SK-N-SH treated with all-trans-retinoic acid at 6 μM for 48 hours (cell line): ENCODE data around the gene CCP110.

Experiments
- ATAC-seq: fragments of 200-7000 bp; cut with Tn5 transposase; 3 replicates; pipeline ENCODE4 v1.9.1; 2020; ENCODE audit warnings: mild to moderate bottlenecking, moderate library complexity
- ARNTL ChIP-seq: fragments of 450-650 bp; formaldehyde crosslinking; IDR thresholded peaks from 2 replicates; pipeline ENCODE4 v1.5.0; 2020; ENCODE audit warnings: low read depth, mild to moderate bottlenecking, moderate library complexity, borderline replicate concordance
- CSDC2 ChIP-seq: fragments of 250-450 bp; sonication (Bioruptor Pico); IDR thresholded peaks from 2 replicates; pipeline ENCODE4 v1.5.0; 2020; ENCODE audit warnings: mild to moderate bottlenecking, moderate library complexity
- ESRRG ChIP-seq: fragments of 250-450 bp; sonication (Bioruptor Pico); IDR thresholded peaks from 2 replicates; pipeline ENCODE4 v1.6.1; 2021; ENCODE audit warnings: mild to moderate bottlenecking
- GLIS3 ChIP-seq: fragments of 250-450 bp; sonication (Bioruptor Pico); IDR thresholded peaks from 2 replicates; pipeline ENCODE4 v1.5.0; 2020; ENCODE audit warnings: mild to moderate bottlenecking, moderate library complexity
- ISL1 ChIP-seq: fragments of 250-450 bp; sonication (Bioruptor Pico); IDR thresholded peaks from 2 replicates; pipeline ENCODE4 v2.1.2; 2022; ENCODE audit warnings: mild to moderate bottlenecking, moderate library complexity
- OSR1 ChIP-seq: fragments of 250-450 bp; sonication (Bioruptor Pico); IDR thresholded peaks from 2 replicates; pipeline ENCODE4 v1.8.0; 2022; ENCODE audit warnings: moderate library complexity, mild to moderate bottlenecking, inconsistent platforms
- PPARA ChIP-seq: fragments of 250-450 bp; sonication (Bioruptor Pico); IDR thresholded peaks from 2 replicates; pipeline ENCODE4 v1.5.0; 2020; ENCODE audit warnings: mild to moderate bottlenecking, borderline replicate concordance
- RARB ChIP-seq: fragments of 250-450 bp; sonication (Bioruptor Pico); IDR thresholded peaks from 2 replicates; pipeline ENCODE4 v1.8.0; 2021; ENCODE audit warnings: mild to moderate bottlenecking, moderate library complexity
- SNAI2 ChIP-seq: fragments of 250-450 bp; sonication (Bioruptor Pico); IDR thresholded peaks from 2 replicates; pipeline ENCODE4 v1.5.0; 2020; ENCODE audit warnings: mild to moderate bottlenecking, moderate library complexity
- TCF4 ChIP-seq: fragments of 250-450 bp; sonication (Bioruptor Pico); IDR thresholded peaks from 2 replicates; pipeline ENCODE4 v1.8.0; 2021; ENCODE audit warnings: mild to moderate bottlenecking, moderate library complexity, borderline replicate concordance
- TOX ChIP-seq: fragments of 250-450 bp; sonication (Bioruptor Pico); IDR thresholded peaks from 2 replicates; pipeline ENCODE4 v1.8.0; 2021; ENCODE audit warnings: mild to moderate bottlenecking, moderate library complexity, borderline replicate concordance
- ZC3H10 ChIP-seq: fragments of 250-450 bp; sonication (Bioruptor Pico); IDR thresholded peaks from 2 replicates; pipeline ENCODE4 v1.5.1; 2021; ENCODE audit warnings: mild to moderate bottlenecking, moderate library complexity
- ZFP3 ChIP-seq: fragments of 250-450 bp; sonication (Bioruptor Pico); IDR thresholded peaks from 2 replicates; pipeline ENCODE4 v1.5.0; 2020; ENCODE audit warnings: mild to moderate bottlenecking, moderate library complexity
- ZFP30 ChIP-seq: fragments of 450-650 bp; formaldehyde crosslinking; IDR thresholded peaks from 2 replicates; pipeline ENCODE4 v1.5.0; 2022; ENCODE audit warnings: mild to moderate bottlenecking, moderate library complexity
- ZNF565 ChIP-seq: fragments of 450-650 bp; formaldehyde crosslinking; conservative IDR thresholded peaks from 2 replicates; pipeline ENCODE4 v1.5.0; 2020; ENCODE audit warnings: low read depth, mild to moderate bottlenecking, moderate library complexity
- ZNF70 ChIP-seq: fragments of 450-650 bp; formaldehyde crosslinking; IDR thresholded peaks from 2 replicates; pipeline ENCODE4 v1.5.0; 2020; ENCODE audit warnings: mild to moderate bottlenecking, moderate library complexity
- ZNF8 ChIP-seq: fragments of 450-650 bp; formaldehyde crosslinking; IDR thresholded peaks from 2 replicates; pipeline ENCODE4 v1.5.0; 2020; ENCODE audit warnings: mild to moderate bottlenecking, moderate library complexity
- TF ChIP-seq, protein P1 (sequence below): fragments of 250-450 bp; sonication (Bioruptor Pico); IDR thresholded peaks from 2 replicates; pipeline ENCODE4 v1.8.0; 2021; ENCODE audit warnings: low read depth, mild to moderate bottlenecking, moderate library complexity, borderline replicate concordance
- TF ChIP-seq, protein P2 (sequence below): fragments of 250-450 bp; sonication (Bioruptor Pico); IDR thresholded peaks from 2 replicates; pipeline ENCODE4 v1.5.0; 2020; ENCODE audit warnings: mild to moderate bottlenecking, moderate library complexity
- TF ChIP-seq, protein P3 (sequence below): fragments of 250-450 bp; sonication (Bioruptor Pico); IDR thresholded peaks from 2 replicates; pipeline ENCODE4 v1.5.1; 2021; ENCODE audit warnings: mild to moderate bottlenecking, moderate library complexity

The CCP110 gene

DNA sequence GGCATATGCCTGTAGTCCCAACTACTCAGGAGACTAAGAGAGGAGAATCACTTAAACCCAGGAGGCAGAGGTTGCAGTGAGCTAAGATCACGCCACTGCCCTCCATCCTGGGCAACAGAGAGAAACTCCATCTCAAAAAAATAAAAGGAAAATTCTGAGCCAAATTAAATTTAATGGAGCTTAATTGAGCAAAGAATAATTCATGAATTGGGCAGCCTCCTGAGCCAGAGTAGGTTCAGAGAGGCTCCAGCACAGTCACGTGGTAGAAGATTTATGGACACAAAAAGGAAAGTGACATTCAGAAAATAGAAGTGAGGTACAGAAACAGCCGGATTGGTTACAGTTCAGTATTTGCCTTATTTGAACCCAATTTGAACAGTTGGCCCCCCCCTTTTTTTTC lies 42.6 kb downstream of the CCP110 start (continued):
- TF ChIP-seq CSDC2 (CRISPR knock-in tag), result no peak
- TF ChIP-seq ZFP30 (CRISPR knock-in tag), result no peak
- no peak for TF ChIP-seq TCF4 (CRISPR knock-in tag)

DNA sequence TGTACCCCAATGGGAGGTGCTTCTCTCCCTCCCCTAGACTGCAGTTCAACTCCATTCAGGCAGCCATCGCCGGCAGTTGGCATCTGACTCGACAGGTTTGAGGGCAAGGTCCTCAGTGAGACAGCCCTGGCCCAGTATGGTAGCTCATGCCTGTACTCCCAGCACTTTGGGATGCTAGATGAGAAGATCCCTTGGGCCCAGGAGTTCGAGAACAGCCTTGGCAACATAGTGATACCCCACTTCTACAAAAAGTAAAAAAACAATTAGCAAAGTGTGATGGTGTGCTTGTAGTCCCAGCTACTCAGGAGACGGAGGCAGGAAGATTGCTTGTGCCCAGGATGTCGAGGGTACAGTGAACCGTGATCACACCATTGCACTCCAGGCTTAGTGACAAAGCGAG lies 43.8 kb downstream of the CCP110 start:
- ATAC-seq, result no peak
- TF ChIP-seq ZNF70 (CRISPR knock-in tag) (no peak), OSR1 (no peak), ZNF565 (CRISPR knock-in tag) (no peak), ARNTL (CRISPR knock-in tag) (no peak)

DNA sequence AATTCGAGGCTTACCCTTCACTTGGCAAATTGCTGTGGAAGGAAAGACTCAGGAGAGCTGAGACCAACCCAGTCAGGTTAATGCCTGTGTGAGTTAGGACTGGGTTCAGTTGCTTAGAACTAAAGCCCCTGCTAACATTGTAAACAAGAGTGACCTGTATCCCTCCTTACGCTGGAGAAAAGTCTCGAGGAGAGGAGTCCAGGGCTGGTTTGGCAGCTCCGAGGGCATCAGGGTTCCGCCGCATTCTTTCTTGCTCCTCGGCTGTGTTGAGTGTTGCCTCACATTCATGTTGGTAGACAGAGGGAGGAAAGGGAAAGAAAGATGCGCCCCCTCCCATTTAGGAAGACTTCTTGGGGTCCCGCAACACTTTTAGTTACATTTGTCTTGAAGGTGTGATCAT lies 50.3 kb downstream of the CCP110 start:
- TF ChIP-seq OSR1, result no peak

DNA sequence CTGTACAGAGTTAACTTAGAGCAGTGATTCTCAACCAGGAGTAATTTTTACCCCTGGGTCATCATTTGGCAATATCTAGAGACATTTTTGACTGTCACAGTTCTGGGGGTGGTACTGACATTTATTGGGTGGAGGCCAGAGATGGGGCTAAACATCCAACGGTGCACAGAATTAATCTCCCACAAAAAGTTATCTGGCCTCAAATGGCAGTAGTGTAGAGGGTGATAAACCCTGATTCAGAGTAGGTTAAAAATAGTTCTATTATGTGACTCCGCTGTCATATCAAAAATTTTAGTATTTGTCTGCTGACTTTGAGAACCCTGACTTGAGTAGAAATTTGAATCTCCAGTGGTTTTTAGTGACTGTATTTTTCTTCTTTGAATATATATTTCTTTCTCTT lies 50.9 kb downstream of the CCP110 start:
- no peak for TF ChIP-seq SNAI2 (CRISPR knock-in tag)
- no peak for TF ChIP-seq RARB (CRISPR knock-in tag)
- TF ChIP-seq ARNTL (CRISPR knock-in tag), result no peak
- TF ChIP-seq, protein P1, sequence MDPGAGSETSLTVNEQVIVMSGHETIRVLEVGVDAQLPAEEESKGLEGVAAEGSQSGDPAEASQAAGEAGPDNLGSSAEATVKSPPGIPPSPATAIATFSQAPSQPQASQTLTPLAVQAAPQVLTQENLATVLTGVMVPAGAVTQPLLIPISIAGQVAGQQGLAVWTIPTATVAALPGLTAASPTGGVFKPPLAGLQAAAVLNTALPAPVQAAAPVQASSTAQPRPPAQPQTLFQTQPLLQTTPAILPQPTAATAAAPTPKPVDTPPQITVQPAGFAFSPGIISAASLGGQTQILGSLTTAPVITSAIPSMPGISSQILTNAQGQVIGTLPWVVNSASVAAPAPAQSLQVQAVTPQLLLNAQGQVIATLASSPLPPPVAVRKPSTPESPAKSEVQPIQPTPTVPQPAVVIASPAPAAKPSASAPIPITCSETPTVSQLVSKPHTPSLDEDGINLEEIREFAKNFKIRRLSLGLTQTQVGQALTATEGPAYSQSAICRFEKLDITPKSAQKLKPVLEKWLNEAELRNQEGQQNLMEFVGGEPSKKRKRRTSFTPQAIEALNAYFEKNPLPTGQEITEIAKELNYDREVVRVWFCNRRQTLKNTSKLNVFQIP (CRISPR knock-in tag), result no peak
- TF ChIP-seq ZNF70 (CRISPR knock-in tag), result no peak
- no peak for TF ChIP-seq ISL1 (CRISPR knock-in tag)
- TF ChIP-seq TOX (CRISPR knock-in tag), result no peak
- ATAC-seq, result no peak

More for the DNA sequence above, 50.3 kb downstream of the CCP110 start:
- no peak for ATAC-seq

DNA sequence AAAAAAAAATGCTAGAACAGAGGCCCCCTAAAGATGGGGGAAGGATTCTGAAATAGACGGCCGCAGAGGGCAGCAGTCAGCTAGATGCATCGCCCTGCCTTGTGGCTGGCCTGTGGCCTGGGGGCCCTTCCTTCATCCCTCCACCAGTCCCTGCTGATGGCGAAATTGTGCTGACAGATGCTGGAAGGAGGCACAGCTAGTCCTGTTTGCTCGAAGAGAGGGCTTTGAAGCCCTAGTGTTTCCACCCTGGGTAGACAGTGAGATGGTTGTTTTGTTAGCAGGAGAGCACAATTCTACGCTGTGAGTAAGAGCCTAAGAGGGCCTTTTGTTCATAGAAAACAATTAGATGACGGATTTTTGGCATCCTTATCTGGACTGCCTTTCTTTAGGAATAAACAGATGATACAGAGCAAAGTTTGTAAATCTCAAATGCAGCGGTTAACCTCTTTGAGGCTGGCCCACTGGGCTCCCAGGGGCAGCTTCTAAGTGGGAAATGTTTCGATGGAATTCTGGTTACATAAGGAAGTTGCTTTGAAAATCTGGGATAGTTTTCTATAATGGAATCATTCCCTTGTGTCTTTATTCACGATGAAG lies 54.7 kb downstream of the CCP110 start:
- TF ChIP-seq CSDC2 (CRISPR knock-in tag), result no peak
- TF ChIP-seq ISL1 (CRISPR knock-in tag), result no peak
- TF ChIP-seq, protein P1 (CRISPR knock-in tag), result no peak
- TF ChIP-seq ZC3H10 (CRISPR knock-in tag), result no peak
- no peak for TF ChIP-seq ZFP3 (CRISPR knock-in tag)
- TF ChIP-seq, protein P2, sequence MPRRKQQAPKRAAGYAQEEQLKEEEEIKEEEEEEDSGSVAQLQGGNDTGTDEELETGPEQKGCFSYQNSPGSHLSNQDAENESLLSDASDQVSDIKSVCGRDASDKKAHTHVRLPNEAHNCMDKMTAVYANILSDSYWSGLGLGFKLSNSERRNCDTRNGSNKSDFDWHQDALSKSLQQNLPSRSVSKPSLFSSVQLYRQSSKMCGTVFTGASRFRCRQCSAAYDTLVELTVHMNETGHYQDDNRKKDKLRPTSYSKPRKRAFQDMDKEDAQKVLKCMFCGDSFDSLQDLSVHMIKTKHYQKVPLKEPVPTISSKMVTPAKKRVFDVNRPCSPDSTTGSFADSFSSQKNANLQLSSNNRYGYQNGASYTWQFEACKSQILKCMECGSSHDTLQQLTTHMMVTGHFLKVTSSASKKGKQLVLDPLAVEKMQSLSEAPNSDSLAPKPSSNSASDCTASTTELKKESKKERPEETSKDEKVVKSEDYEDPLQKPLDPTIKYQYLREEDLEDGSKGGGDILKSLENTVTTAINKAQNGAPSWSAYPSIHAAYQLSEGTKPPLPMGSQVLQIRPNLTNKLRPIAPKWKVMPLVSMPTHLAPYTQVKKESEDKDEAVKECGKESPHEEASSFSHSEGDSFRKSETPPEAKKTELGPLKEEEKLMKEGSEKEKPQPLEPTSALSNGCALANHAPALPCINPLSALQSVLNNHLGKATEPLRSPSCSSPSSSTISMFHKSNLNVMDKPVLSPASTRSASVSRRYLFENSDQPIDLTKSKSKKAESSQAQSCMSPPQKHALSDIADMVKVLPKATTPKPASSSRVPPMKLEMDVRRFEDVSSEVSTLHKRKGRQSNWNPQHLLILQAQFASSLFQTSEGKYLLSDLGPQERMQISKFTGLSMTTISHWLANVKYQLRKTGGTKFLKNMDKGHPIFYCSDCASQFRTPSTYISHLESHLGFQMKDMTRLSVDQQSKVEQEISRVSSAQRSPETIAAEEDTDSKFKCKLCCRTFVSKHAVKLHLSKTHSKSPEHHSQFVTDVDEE, result no peak
- TF ChIP-seq SNAI2 (CRISPR knock-in tag), result no peak
- TF ChIP-seq, protein P3, sequence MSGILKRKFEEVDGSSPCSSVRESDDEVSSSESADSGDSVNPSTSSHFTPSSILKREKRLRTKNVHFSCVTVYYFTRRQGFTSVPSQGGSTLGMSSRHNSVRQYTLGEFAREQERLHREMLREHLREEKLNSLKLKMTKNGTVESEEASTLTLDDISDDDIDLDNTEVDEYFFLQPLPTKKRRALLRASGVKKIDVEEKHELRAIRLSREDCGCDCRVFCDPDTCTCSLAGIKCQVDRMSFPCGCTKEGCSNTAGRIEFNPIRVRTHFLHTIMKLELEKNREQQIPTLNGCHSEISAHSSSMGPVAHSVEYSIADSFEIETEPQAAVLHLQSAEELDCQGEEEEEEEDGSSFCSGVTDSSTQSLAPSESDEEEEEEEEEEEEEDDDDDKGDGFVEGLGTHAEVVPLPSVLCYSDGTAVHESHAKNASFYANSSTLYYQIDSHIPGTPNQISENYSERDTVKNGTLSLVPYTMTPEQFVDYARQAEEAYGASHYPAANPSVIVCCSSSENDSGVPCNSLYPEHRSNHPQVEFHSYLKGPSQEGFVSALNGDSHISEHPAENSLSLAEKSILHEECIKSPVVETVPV (CRISPR knock-in tag), result no peak
- no peak for TF ChIP-seq ESRRG
- no peak for TF ChIP-seq PPARA (CRISPR knock-in tag)
- no peak for TF ChIP-seq ZNF565 (CRISPR knock-in tag)
- no peak for TF ChIP-seq GLIS3 (CRISPR knock-in tag)
- no peak for TF ChIP-seq ZNF8 (CRISPR knock-in tag)
- no peak for ATAC-seq
